CD4-positive, alpha-beta memory T cell (primary cell): ENCODE results near the gene ALCAM. TPM values are rescaled to one million over a fixed set of nuclear protein-coding genes. Genes with fewer than 3 reads are reported as not detected.
A peak's percentile ranks its signal among the peaks of the same experiment; 100 is the strongest.

Source experiments
- CTCF ChIA-PET: fragments of 350-600 bp; sonication (Branson Sonifier 250); formaldehyde crosslinking; loops from one replicate; lab custom pipeline; 2021; ENCODE audit warnings: inconsistent platforms; ENCODE audit not compliant: partially characterized antibody; lab: Charles Lee
- POLR2A ChIA-PET: fragments of 350-600 bp; sonication (Branson Sonifier 250); formaldehyde crosslinking; loops from one replicate; lab custom pipeline; 2021; ENCODE audit not compliant: partially characterized antibody; lab: Charles Lee
- DNase-seq, 5 donors: peaks; one replicate each; pipeline versions ENCODE4 v3.0.0 to v3.0.0-alpha.2; 2020 to 2022; ENCODE audit warnings: mixed read lengths in 1 of 5
- H3K27ac ChIP-seq: one replicate; pipeline ENCODE4 v1.7.0; 2013; ENCODE audit warnings: low read depth, low read length
- H3K27me3 ChIP-seq: 2 replicates; pipeline ENCODE4 v1.7.0; 2013; ENCODE audit warnings: mild to moderate bottlenecking, low read length, moderate library complexity; ENCODE audit not compliant: insufficient read depth
- H3K36me3 ChIP-seq: 2 replicates; pipeline ENCODE4 v1.7.0; 2013; ENCODE audit warnings: mild to moderate bottlenecking, low read length, moderate library complexity; ENCODE audit not compliant: insufficient read depth
- H3K4me1 ChIP-seq: 2 replicates; pipeline ENCODE4 v1.7.0; 2013; ENCODE audit warnings: mild to moderate bottlenecking, low read length, moderate library complexity; ENCODE audit not compliant: insufficient read depth
- H3K4me3 ChIP-seq, 2 donors: one replicate each; pipeline ENCODE4 v1.7.0; 2013; ENCODE audit warnings: low read length in 2 of 2, mild to moderate bottlenecking in 1 of 2
- H3K9me3 ChIP-seq, 2 donors: one replicate each; pipeline ENCODE4 v1.7.0; 2013; ENCODE audit warnings: low read length in 2 of 2, control low read depth in 1 of 2; ENCODE audit not compliant: control insufficient read depth in 1 of 2
- H3K27ac Mint-ChIP-seq, 7 donors: one replicate each; pipeline ENCODE4 v1.8.0; 2020 to 2021; ENCODE audit warnings: mixed read lengths in 7 of 7, mild to moderate bottlenecking in 6 of 7, inconsistent platforms in 3 of 7, moderate library complexity in 3 of 7
- H3K27me3 Mint-ChIP-seq, 2 donors: one replicate each; pipeline ENCODE4 v1.8.0; 2020 to 2021; ENCODE audit warnings: mixed read lengths in 2 of 2
- H3K36me3 Mint-ChIP-seq, 2 donors: one replicate each; pipeline ENCODE4 v1.8.0; 2020 to 2021; ENCODE audit warnings: mixed read lengths in 2 of 2, inconsistent platforms in 1 of 2, mild to moderate bottlenecking in 1 of 2
- H3K4me1 Mint-ChIP-seq, 4 donors: one replicate each; pipeline ENCODE4 v1.8.0; 2020 to 2021; ENCODE audit warnings: mixed read lengths in 4 of 4, mild to moderate bottlenecking in 1 of 4
- H3K4me3 Mint-ChIP-seq, 8 donors: one replicate each; pipeline ENCODE4 v1.8.0; 2020 to 2021; ENCODE audit warnings: mixed read lengths in 8 of 8, mild to moderate bottlenecking in 7 of 8, moderate library complexity in 6 of 8, inconsistent platforms in 3 of 8
- H3K9me3 Mint-ChIP-seq, 8 donors: one replicate each; pipeline ENCODE4 v1.8.0; 2020 to 2021; ENCODE audit warnings: mixed read lengths in 8 of 8, mild to moderate bottlenecking in 5 of 8, inconsistent platforms in 3 of 8, moderate library complexity in 1 of 8
- intact Hi-C: fragments of 100-400 bp; cut with micrococcal nuclease; formaldehyde crosslinking; loops from one replicate; pipeline ENCODE4 v1.15.1; 2023
- polyA plus RNA-seq, 2 donors: library from polyadenylated mRNA; unstranded; fragments of 300-500 nt; fragmentation: Illumina TruSeq; gene quantifications; one replicate each; pipeline ENCODE4 v1.2.3, GENCODE V29; 2021
- total RNA-seq, 2 experiments: library from RNA; stranded (reverse); gene quantifications; one replicate each; pipeline ENCODE4 v1.2.3, GENCODE V29; 2021

The ALCAM gene
- total and polyA plus RNA-seq, 4 experiments from 2014 or later = 5.5 to 10.6 (median 8.6) TPM

- H3K27me3 Mint-ChIP-seq = peaks cover 0 to 3% of the 10 kb centered on the region in 2 donors
- H3K4me3 Mint-ChIP-seq = no peak overlapping the region
- no peak for DNase-seq
- Histone ChIP-seq H3K36me3 (no peaks in the 10 kb centered on the region), H3K4me1 (no peaks in the 10 kb centered on the region), H3K9me3 (no peaks in the 10 kb centered on the region), H3K4me3 (no peak overlapping the region), H3K27me3 (no peaks in the 10 kb centered on the region), H3K27ac (no peak overlapping the region)
- H3K9me3 Mint-ChIP-seq = no peaks in the 10 kb centered on the region
- H3K27ac Mint-ChIP-seq = no peak overlapping the region
- H3K36me3 Mint-ChIP-seq = no peaks in the 10 kb centered on the region
- no peaks in the 10 kb centered on the region for H3K4me1 Mint-ChIP-seq
- ChIA-PET CTCF (no interaction called here), POLR2A (no interaction called here)
- intact Hi-C loops = no loop called here
Measured at GRCh38 chr3:105614288-105615030, 247.8 kb downstream of the ALCAM start.

- no peak for DNase-seq
- intact Hi-C loops = no loop called here
- H3K9me3 Mint-ChIP-seq = no peaks in the 10 kb centered on the region
Measured at GRCh38 chr3:105615814-105616213, 249.1 kb downstream of the ALCAM start.

GRCh38 chr3:105616374-105617121 lies 249.8 kb downstream of the ALCAM start:
- no peak overlapping the region for H3K27ac Mint-ChIP-seq
- peaks cover 0 to 3% of the 10 kb centered on the region in 2 donors for H3K27me3 Mint-ChIP-seq
- no peak overlapping the region for H3K4me3 Mint-ChIP-seq
- intact Hi-C loops = no loop called here
- no peaks in the 10 kb centered on the region for H3K36me3 ChIP-seq
- H3K4me3 ChIP-seq = no peak overlapping the region
- H3K9me3 Mint-ChIP-seq = no peaks in the 10 kb centered on the region
- ChIA-PET POLR2A (no interaction called here), CTCF (no interaction called here)
- H3K27me3 ChIP-seq = no peaks in the 10 kb centered on the region
- no peaks in the 10 kb centered on the region for H3K36me3 Mint-ChIP-seq
- H3K4me1 ChIP-seq = no peaks in the 10 kb centered on the region
- no peak for DNase-seq
- no peak overlapping the region for H3K27ac ChIP-seq
- H3K9me3 ChIP-seq = no peaks in the 10 kb centered on the region
- H3K4me1 Mint-ChIP-seq = no peaks in the 10 kb centered on the region

More at GRCh38 chr3:105615814-105616213, 249.1 kb downstream of the ALCAM start:
- no peak overlapping the region for H3K4me3 Mint-ChIP-seq
- POLR2A ChIA-PET = no interaction called here
- no peak overlapping the region for H3K27ac ChIP-seq
- CTCF ChIA-PET = no interaction called here
- peaks cover 0 to 3% of the 10 kb centered on the region in 2 donors for H3K27me3 Mint-ChIP-seq
- H3K27me3 ChIP-seq = no peaks in the 10 kb centered on the region
- H3K4me1 ChIP-seq = no peaks in the 10 kb centered on the region
- no peaks in the 10 kb centered on the region for H3K4me1 Mint-ChIP-seq
- no peak overlapping the region for H3K27ac Mint-ChIP-seq
- no peaks in the 10 kb centered on the region for H3K9me3 ChIP-seq
- no peak overlapping the region for H3K4me3 ChIP-seq
- no peaks in the 10 kb centered on the region for H3K36me3 ChIP-seq
- no peaks in the 10 kb centered on the region for H3K36me3 Mint-ChIP-seq

- Histone ChIP-seq H3K27me3 (no peaks in the 10 kb centered on the region), H3K9me3 (no peaks in the 10 kb centered on the region), H3K4me3 (no peak overlapping the region), H3K27ac (no peak overlapping the region), H3K36me3 (no peaks in the 10 kb centered on the region), H3K4me1 (no peaks in the 10 kb centered on the region)
- no peak overlapping the region for H3K4me3 Mint-ChIP-seq
- POLR2A ChIA-PET = no interaction called here
- DNase-seq = no peak
- H3K9me3 Mint-ChIP-seq = no peaks in the 10 kb centered on the region
- intact Hi-C loops = no loop called here
- peaks cover 0 to 3% of the 10 kb centered on the region in 2 donors for H3K27me3 Mint-ChIP-seq
- H3K27ac Mint-ChIP-seq = peak overlapping the region in 1 of 7 donors; percentile 13
- CTCF ChIA-PET = no interaction called here
- H3K36me3 Mint-ChIP-seq = no peaks in the 10 kb centered on the region
- H3K4me1 Mint-ChIP-seq = no peaks in the 10 kb centered on the region
Measured at GRCh38 chr3:105618556-105618955, 251.8 kb downstream of the ALCAM start.

GRCh38 chr3:105619651-105620050 lies 252.9 kb downstream of the ALCAM start:
- H3K9me3 ChIP-seq = no peaks in the 10 kb centered on the region
- intact Hi-C loops = no loop called here
- H3K27ac Mint-ChIP-seq = no peak overlapping the region
- no peaks in the 10 kb centered on the region for H3K36me3 ChIP-seq
- H3K27me3 ChIP-seq = no peaks in the 10 kb centered on the region
- peaks cover 0 to 3% of the 10 kb centered on the region in 2 donors for H3K27me3 Mint-ChIP-seq
- no peak overlapping the region for H3K4me3 Mint-ChIP-seq
- no peak overlapping the region for H3K27ac ChIP-seq
- H3K4me1 Mint-ChIP-seq = no peaks in the 10 kb centered on the region
- CTCF ChIA-PET = no interaction called here
- POLR2A ChIA-PET = no interaction called here
- H3K9me3 Mint-ChIP-seq = peaks cover 0 to under 1% (median 0%) of the 10 kb centered on the region in 8 donors
- DNase-seq = no peak
- H3K4me1 ChIP-seq = no peaks in the 10 kb centered on the region
- no peak overlapping the region for H3K4me3 ChIP-seq
- no peaks in the 10 kb centered on the region for H3K36me3 Mint-ChIP-seq

- H3K4me3 ChIP-seq = no peak overlapping the region
- Mint-ChIP-seq H3K27me3 (no peaks in the 10 kb centered on the region), H3K4me1 (no peaks in the 10 kb centered on the region), H3K4me3 (no peak overlapping the region), H3K9me3 (peaks cover 0 to 4% (median 0%) of the 10 kb centered on the region in 8 donors), H3K36me3 (no peaks in the 10 kb centered on the region), H3K27ac (no peak overlapping the region)
- DNase-seq = no peak
- CTCF ChIA-PET = no interaction called here
- H3K27ac ChIP-seq = no peak overlapping the region
- no peaks in the 10 kb centered on the region for H3K9me3 ChIP-seq
- intact Hi-C loops = no loop called here
- H3K27me3 ChIP-seq = no peaks in the 10 kb centered on the region
- no peaks in the 10 kb centered on the region for H3K4me1 ChIP-seq
- H3K36me3 ChIP-seq = no peaks in the 10 kb centered on the region
- POLR2A ChIA-PET = no interaction called here
Measured at GRCh38 chr3:105620236-105620635, 253.5 kb downstream of the ALCAM start.

GRCh38 chr3:105622169-105622568 lies 255.5 kb downstream of the ALCAM start:
- ChIA-PET CTCF (no interaction called here), POLR2A (no interaction called here)
- Mint-ChIP-seq H3K27ac (no peak overlapping the region), H3K9me3 (peaks cover 0 to 4% (median 0%) of the 10 kb centered on the region in 8 donors), H3K4me1 (no peaks in the 10 kb centered on the region), H3K27me3 (no peaks in the 10 kb centered on the region), H3K4me3 (no peak overlapping the region), H3K36me3 (no peaks in the 10 kb centered on the region)
- no peak for DNase-seq
- Histone ChIP-seq H3K4me3 (no peak overlapping the region), H3K36me3 (no peaks in the 10 kb centered on the region), H3K27ac (no peak overlapping the region), H3K4me1 (no peaks in the 10 kb centered on the region), H3K27me3 (no peaks in the 10 kb centered on the region), H3K9me3 (no peaks in the 10 kb centered on the region)
- intact Hi-C loops = no loop called here
